K562 (cell line): ENCODE measurements around the gene NCF2. TPM values are rescaled to one million over a fixed set of nuclear protein-coding genes. Genes with fewer than 3 reads are reported as not detected.

ENCODE experiments used
- CHCHD3 ChIP-seq: fragments of 250-450 bp; sonication (Bioruptor Pico); IDR thresholded peaks from 2 replicates; pipeline ENCODE4 v2.1.2; 2022; ENCODE audit warnings: mild to moderate bottlenecking
- DMBX1 ChIP-seq: fragments of 250-450 bp; sonication (Bioruptor Pico); IDR thresholded peaks from 2 replicates; pipeline ENCODE4 v1.8.0; 2022; ENCODE audit warnings: inconsistent platforms, mild to moderate bottlenecking, moderate library complexity, borderline replicate concordance
- EGR1 ChIP-seq: fragments of 450-650 bp; conservative IDR thresholded peaks from 2 replicates; pipeline ENCODE4 v1.6.1; 2017; ENCODE audit warnings: mild to moderate bottlenecking
- ESRRA ChIP-seq: fragments of 450-650 bp; IDR thresholded peaks from 2 replicates; pipeline ENCODE4 v1.6.1; 2014; ENCODE audit warnings: low read depth, mild to moderate bottlenecking, moderate library complexity, borderline replicate concordance
- MYBL2 ChIP-seq, 2 experiments: fragments of 450-650 bp in 1 of 2; sonication (generic) in 1 of 2; formaldehyde crosslinking in 1 of 2; IDR thresholded peaks; 2 replicates each; pipeline versions ENCODE4 v1.6.1 to v1.8.1; 2017 to 2022; ENCODE audit warnings: borderline replicate concordance in 1 of 2, inconsistent platforms in 1 of 2, low read depth in 1 of 2, mild to moderate bottlenecking in 1 of 2, missing genetic modification reagents in 1 of 2, moderate library complexity in 1 of 2
- NRF1 ChIP-seq, 2 experiments: fragments of 450-650 bp; IDR thresholded peaks in 1 of 2; conservative IDR thresholded peaks in 1 of 2; 2 replicates each; pipeline ENCODE4 v1.6.1; 2014; ENCODE audit warnings: mild to moderate bottlenecking in 2 of 2
- PYGO2 ChIP-seq: fragments of 450-650 bp; IDR thresholded peaks from 2 replicates; pipeline ENCODE4 v1.6.1; 2016; ENCODE audit warnings: mild to moderate bottlenecking, missing genetic modification characterization, moderate library complexity, missing compliant biosample characterization
- RBM39 ChIP-seq: fragments of 200-400 bp; formaldehyde crosslinking; optimal IDR thresholded peaks from 2 replicates; pipeline ENCODE3; 2018; ENCODE audit warnings: low read depth, low read length
- SMAD4 ChIP-seq: fragments of 250-450 bp; sonication (Bioruptor Pico); conservative IDR thresholded peaks from 2 replicates; pipeline ENCODE4 v1.8.0; 2021; ENCODE audit warnings: inconsistent platforms, mild to moderate bottlenecking, moderate library complexity
- TEAD1 ChIP-seq, 2 experiments: fragments of 450-650 bp in 1 of 2; sonication (generic) in 1 of 2; formaldehyde crosslinking; IDR thresholded peaks; 2 replicates each; pipeline versions ENCODE4 v1.4.0 to v1.8.0; 2020 to 2022; ENCODE audit warnings: mild to moderate bottlenecking in 2 of 2, missing genetic modification reagents in 1 of 2
- ZBTB7A ChIP-seq: IDR thresholded peaks from 2 replicates; pipeline ENCODE4 v1.6.1; 2011; ENCODE audit warnings: low read depth, mild to moderate bottlenecking, low read length, moderate library complexity, borderline replicate concordance; ENCODE audit not compliant: control insufficient read depth
- ZNF408 ChIP-seq: fragments of 250-450 bp; sonication (Bioruptor Pico); IDR thresholded peaks from 2 replicates; pipeline ENCODE4 v1.4.0; 2020; ENCODE audit warnings: low read depth, mild to moderate bottlenecking, moderate library complexity
- ZNF668 ChIP-seq: fragments of 250-450 bp; sonication (Bioruptor Pico); IDR thresholded peaks from 2 replicates; pipeline ENCODE4 v1.8.0; 2022; ENCODE audit warnings: mild to moderate bottlenecking, inconsistent platforms
- ZNF707 ChIP-seq: fragments of 250-450 bp; sonication (Bioruptor Pico); conservative IDR thresholded peaks from 2 replicates; pipeline ENCODE4 v1.8.0; 2022; ENCODE audit warnings: inconsistent platforms, mild to moderate bottlenecking, moderate library complexity
- ZSCAN32 ChIP-seq: fragments of 450-650 bp; formaldehyde crosslinking; IDR thresholded peaks from 2 replicates; pipeline ENCODE4 v1.4.0; 2020; ENCODE audit warnings: mild to moderate bottlenecking, moderate library complexity
- polyA plus RNA-seq, 8 experiments: library from polyadenylated mRNA; depleted of rRNA in 4 of 8; stranded (reverse) in 5 of 8; unstranded in 3 of 8; fragments of >200 nt; fragmentation: Nextera tagmentation in 2 of 8; fragmentation: Illumina TruSeq in 1 of 8; extraction: Ambion mirVana in 2 of 8; extraction: Trizol in 1 of 8; gene quantifications; 2 replicates each; pipeline versions ENCODE4 v1.2.1 to v1.2.3, GENCODE V29; 2011 to 2014; ENCODE audit warnings: inconsistent platforms in 1 of 8, missing spikeins in 1 of 8
- total RNA-seq, 7 experiments: library from RNA; depleted of rRNA in 6 of 7; stranded (reverse); fragments of >200 nt in 6 of 7; fragmentation: Illumina TruSeq in 2 of 7; extraction: Trizol in 2 of 7; gene quantifications; 2 replicates each; pipeline versions ENCODE4 v1.2.1 to v1.2.3, GENCODE V29; 2011 to 2021; ENCODE audit warnings: low replicate concordance in 1 of 7
- TF ChIP-seq, protein P1 (sequence below), 2 experiments: fragments of 450-650 bp in 1 of 2; sonication (generic) in 1 of 2; formaldehyde crosslinking; conservative IDR thresholded peaks; 2 replicates each; pipeline versions ENCODE4 v1.4.0 to v1.8.1; 2020 to 2022; ENCODE audit warnings: mild to moderate bottlenecking in 1 of 2, missing genetic modification reagents in 1 of 2
- TF ChIP-seq, protein P2 (sequence below): IDR thresholded peaks from 3 replicates; pipeline ENCODE4 v1.6.1; 2011; ENCODE audit warnings: borderline replicate concordance, mild to moderate bottlenecking; ENCODE audit not compliant: insufficient read length, insufficient read depth
- TF ChIP-seq, protein P3 (sequence below), 2 experiments: fragments of 450-650 bp; IDR thresholded peaks; 2 replicates each; pipeline ENCODE4 v1.6.1; 2016
- TF ChIP-seq, protein P4 (sequence below): IDR thresholded peaks from 2 replicates; pipeline ENCODE4 v1.6.1; 2011; ENCODE audit warnings: borderline replicate concordance, low read depth, mild to moderate bottlenecking, moderate library complexity, low read length; ENCODE audit not compliant: insufficient read depth, poor library complexity, severe bottlenecking
- TF ChIP-seq, protein P5 (sequence below): sonication (generic); formaldehyde crosslinking; IDR thresholded peaks from 2 replicates; pipeline ENCODE4 v1.9.0; 2022; ENCODE audit warnings: mild to moderate bottlenecking, missing genetic modification reagents

Gene NCF2
- total and polyA plus RNA-seq, 9 of the 15 experiments (the other 6 are each of a cell fraction or from before 2014, with no cell fraction given): 0.07 to 0.54 (median 0.16) TPM; not detected in 3

DNA sequence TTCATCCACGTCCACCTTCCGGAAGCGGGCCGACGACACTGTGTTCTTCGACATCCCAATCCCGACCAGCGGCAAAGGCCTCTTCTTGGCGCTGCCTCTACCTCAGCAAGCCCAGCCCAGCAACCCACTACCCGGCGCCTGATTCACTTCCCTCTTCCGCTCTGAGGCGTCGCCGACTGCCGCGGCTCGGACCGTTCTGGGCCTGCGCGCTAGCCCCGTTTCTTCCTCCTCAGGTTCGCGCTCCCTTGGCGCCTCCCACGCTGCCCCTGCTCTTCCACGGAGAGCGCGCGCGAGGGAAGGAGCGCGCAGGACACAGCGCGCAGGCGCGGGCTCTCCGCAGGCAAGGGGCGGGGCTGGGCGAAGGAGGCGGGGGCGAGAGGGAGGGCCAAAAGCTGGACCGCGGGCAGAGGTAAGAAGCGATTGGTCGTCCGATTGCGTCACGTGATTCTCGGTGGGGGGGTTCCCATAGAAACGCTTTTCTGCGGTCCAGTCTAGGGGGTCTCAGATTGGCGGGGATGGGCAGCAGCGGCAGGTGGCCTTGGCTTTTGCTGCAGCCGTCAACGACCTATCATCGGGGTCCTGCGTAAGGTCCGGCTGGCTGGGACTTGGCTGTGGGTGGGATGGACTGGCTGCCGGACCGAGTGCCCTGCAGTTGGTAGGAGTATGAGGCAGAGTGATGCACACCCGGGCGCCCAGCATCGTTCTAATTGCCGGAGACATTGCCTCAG is 45.5 kb upstream of the NCF2 start, which contains the start of gene ARPC5 (continued):
- TF ChIP-seq, protein P1, sequence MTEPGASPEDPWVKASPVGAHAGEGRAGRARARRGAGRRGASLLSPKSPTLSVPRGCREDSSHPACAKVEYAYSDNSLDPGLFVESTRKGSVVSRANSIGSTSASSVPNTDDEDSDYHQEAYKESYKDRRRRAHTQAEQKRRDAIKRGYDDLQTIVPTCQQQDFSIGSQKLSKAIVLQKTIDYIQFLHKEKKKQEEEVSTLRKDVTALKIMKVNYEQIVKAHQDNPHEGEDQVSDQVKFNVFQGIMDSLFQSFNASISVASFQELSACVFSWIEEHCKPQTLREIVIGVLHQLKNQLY (CRISPR knock-in tag; conservative IDR thresholded peaks at IDR 0.05): no peak
- no peak for TF ChIP-seq DMBX1 (CRISPR knock-in tag)
- TF ChIP-seq RBM39: no peak
- TF ChIP-seq ZNF668 (CRISPR knock-in tag): no peak
- no peak for TF ChIP-seq PYGO2 (tag)
- TF ChIP-seq, protein P2, sequence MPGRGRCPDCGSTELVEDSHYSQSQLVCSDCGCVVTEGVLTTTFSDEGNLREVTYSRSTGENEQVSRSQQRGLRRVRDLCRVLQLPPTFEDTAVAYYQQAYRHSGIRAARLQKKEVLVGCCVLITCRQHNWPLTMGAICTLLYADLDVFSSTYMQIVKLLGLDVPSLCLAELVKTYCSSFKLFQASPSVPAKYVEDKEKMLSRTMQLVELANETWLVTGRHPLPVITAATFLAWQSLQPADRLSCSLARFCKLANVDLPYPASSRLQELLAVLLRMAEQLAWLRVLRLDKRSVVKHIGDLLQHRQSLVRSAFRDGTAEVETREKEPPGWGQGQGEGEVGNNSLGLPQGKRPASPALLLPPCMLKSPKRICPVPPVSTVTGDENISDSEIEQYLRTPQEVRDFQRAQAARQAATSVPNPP: no peak
- TF ChIP-seq ZNF707 (CRISPR knock-in tag): peak; percentile 53; the same call in 1 of the 2 replicates
- TF ChIP-seq NRF1 (conservative IDR thresholded peaks at IDR 0.05 in 1 of 2, IDR thresholded peaks at IDR 0.05 in 1 of 2): peak; percentile 99
- TF ChIP-seq, protein P3, sequence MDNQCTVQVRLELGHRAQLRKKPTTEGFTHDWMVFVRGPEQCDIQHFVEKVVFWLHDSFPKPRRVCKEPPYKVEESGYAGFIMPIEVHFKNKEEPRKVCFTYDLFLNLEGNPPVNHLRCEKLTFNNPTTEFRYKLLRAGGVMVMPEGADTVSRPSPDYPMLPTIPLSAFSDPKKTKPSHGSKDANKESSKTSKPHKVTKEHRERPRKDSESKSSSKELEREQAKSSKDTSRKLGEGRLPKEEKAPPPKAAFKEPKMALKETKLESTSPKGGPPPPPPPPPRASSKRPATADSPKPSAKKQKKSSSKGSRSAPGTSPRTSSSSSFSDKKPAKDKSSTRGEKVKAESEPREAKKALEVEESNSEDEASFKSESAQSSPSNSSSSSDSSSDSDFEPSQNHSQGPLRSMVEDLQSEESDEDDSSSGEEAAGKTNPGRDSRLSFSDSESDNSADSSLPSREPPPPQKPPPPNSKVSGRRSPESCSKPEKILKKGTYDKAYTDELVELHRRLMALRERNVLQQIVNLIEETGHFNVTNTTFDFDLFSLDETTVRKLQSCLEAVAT (IDR thresholded peaks at IDR 0.05): 0 out of 4 replicates have a peak, but pooled peaks of 1 of the 2 experiments have one; percentile 33
- TF ChIP-seq ESRRA: no peak
- no peak for TF ChIP-seq MYBL2 (IDR thresholded peaks at IDR 0.05; ENCODE audit: low read depth)
- TF ChIP-seq MYBL2 (CRISPR knock-in tag; IDR thresholded peaks at IDR 0.05; ENCODE audit: borderline replicate concordance): no peak
- TF ChIP-seq TEAD1 (CRISPR knock-in tag; IDR thresholded peaks at IDR 0.05): peak in 1 of 2 experiments; percentile 60; a peak in 1 of 4 replicates
- peak; percentile 97 for TF ChIP-seq EGR1
- no peak for TF ChIP-seq ZSCAN32
- TF ChIP-seq, protein P4, sequence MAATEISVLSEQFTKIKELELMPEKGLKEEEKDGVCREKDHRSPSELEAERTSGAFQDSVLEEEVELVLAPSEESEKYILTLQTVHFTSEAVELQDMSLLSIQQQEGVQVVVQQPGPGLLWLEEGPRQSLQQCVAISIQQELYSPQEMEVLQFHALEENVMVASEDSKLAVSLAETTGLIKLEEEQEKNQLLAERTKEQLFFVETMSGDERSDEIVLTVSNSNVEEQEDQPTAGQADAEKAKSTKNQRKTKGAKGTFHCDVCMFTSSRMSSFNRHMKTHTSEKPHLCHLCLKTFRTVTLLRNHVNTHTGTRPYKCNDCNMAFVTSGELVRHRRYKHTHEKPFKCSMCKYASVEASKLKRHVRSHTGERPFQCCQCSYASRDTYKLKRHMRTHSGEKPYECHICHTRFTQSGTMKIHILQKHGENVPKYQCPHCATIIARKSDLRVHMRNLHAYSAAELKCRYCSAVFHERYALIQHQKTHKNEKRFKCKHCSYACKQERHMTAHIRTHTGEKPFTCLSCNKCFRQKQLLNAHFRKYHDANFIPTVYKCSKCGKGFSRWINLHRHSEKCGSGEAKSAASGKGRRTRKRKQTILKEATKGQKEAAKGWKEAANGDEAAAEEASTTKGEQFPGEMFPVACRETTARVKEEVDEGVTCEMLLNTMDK: no peak
- no peak for TF ChIP-seq ZNF408 (CRISPR knock-in tag)
- TF ChIP-seq, protein P5, sequence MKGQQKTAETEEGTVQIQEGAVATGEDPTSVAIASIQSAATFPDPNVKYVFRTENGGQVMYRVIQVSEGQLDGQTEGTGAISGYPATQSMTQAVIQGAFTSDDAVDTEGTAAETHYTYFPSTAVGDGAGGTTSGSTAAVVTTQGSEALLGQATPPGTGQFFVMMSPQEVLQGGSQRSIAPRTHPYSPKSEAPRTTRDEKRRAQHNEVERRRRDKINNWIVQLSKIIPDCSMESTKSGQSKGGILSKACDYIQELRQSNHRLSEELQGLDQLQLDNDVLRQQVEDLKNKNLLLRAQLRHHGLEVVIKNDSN (CRISPR knock-in tag): peak; percentile 98
- TF ChIP-seq CHCHD3 (CRISPR knock-in tag): 0 out of 2 replicates have a peak, but pooled peaks have one; percentile 50
- TF ChIP-seq SMAD4 (CRISPR knock-in tag): 0 out of 2 replicates have a peak, but pooled peaks have one; percentile 36
- no peak; the same call in 1 of the 2 replicates for TF ChIP-seq ZBTB7A
